PC-9 (cell line): ENCODE measurements around the gene NMNAT2.

Source experiments
- EZH2 ChIP-seq: fragments of 200-600 bp; sonication (generic); IDR thresholded peaks from 2 replicates; pipeline ENCODE4 v1.8.0; 2017; ENCODE audit warnings: antibody characterized with exemption, low read depth
- TF ChIP-seq, protein P1 (sequence below): fragments of 200-600 bp; sonication (generic); conservative IDR thresholded peaks from 2 replicates; pipeline ENCODE4 v1.6.1; 2017; ENCODE audit warnings: mixed run types, antibody characterized with exemption, mild to moderate bottlenecking, moderate library complexity

DNA sequence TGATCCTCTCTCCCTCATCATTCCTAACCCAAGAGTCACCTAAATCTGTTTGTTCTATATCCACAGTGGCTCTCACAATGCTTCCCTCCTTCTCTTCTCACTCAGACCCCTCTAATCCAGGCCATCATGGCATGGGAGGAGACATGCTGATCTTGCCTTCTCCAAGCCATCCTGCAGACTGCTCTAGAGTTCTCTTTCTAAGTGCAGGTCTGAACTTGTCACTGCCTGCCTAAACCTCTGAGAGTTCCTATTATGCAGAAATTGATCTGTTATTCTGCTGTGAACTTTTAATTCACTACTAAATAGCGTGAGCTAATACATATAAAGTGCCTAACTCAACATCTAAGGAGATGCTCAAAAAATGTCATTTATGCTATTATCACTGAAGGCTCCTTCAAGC, 205.3 kb downstream of the NMNAT2 start:
- TF ChIP-seq, protein P1, sequence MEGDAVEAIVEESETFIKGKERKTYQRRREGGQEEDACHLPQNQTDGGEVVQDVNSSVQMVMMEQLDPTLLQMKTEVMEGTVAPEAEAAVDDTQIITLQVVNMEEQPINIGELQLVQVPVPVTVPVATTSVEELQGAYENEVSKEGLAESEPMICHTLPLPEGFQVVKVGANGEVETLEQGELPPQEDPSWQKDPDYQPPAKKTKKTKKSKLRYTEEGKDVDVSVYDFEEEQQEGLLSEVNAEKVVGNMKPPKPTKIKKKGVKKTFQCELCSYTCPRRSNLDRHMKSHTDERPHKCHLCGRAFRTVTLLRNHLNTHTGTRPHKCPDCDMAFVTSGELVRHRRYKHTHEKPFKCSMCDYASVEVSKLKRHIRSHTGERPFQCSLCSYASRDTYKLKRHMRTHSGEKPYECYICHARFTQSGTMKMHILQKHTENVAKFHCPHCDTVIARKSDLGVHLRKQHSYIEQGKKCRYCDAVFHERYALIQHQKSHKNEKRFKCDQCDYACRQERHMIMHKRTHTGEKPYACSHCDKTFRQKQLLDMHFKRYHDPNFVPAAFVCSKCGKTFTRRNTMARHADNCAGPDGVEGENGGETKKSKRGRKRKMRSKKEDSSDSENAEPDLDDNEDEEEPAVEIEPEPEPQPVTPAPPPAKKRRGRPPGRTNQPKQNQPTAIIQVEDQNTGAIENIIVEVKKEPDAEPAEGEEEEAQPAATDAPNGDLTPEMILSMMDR, result no peak
- TF ChIP-seq EZH2, result no peak
